Nucleus accumbens (tissue), 56 donors: ENCODE data around the gene PDE4D.

Source experiments
- DNase-seq, 56 donors: peaks; one replicate each; lab custom pipeline; 2025; lab: John Stamatoyannopoulos, UW

Gene PDE4D

DNA sequence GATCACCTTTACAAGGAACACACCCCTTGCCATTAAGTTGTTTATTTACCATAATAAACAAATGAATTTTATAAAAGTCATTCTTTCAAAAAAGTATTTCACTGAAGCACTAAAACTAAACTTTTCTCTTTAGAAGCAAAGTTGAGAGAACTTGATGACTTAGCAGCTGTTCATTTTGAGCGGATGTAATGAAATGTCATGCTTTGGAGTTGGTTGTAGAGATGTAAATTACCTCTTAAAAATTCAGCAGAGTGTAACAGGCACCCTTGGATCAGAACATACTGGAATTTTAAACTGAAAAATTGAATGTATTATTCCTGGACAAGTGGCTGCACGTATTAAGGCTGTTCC is 617.2 kb downstream of the PDE4D start:
- DNase-seq: no peak

DNA sequence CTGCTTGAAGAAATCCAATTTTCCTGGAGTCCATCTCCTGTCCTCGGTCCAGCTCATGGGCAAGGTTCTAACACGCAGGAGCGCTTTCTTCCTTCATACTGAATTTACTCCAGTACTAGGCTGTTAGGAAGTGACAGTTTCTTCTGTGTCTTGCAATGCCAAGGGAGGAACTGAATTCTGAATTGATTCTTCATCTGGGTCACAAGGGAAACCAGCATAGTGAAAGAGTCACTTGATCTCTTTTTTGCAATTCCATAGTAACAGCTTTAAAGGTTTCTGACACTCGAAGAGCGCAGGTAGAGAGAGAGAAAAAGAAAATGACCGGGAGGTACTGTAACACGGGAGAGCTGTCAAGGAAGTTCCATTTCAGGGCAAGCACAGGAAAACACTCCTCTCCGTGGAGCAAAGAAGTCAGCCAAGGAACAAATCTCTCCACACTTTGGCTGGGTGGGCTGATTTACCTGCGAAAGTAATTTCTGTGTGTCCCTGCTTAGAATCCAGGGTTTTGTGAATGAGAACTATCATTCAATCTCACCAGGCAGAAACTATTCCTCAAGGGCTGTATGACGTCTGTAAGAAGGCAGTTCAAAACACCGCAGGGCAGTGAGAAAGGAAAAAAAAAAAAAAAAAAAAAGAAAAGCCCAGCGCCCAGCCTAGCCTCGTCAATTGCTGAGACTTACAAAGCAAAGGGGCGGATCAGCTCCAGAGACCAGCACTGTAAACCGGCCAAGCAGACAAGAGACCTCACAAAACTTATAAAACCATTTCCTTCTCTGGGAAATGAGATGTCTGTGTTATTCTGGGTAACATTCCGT is 617.8 kb downstream of the PDE4D start:
- DNase-seq: peak in 11 of 56 donors; percentile 1 to 41 (median 5)

DNA sequence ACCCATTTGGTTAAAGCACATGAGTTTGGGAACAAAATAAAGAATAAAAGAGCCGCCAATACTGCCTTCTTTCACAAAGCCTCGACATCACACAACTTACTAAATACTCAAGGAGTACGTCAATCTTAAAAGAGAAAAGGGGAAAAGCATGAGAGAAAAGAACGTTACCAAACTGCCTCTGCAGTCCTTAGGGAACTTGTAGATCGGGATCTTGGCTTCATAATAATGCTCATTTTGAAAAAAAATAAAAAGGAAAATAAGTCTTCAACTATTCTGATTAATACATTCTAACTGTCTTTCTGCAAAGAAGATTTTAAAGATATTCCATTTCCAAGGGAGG is 618.4 kb downstream of the PDE4D start:
- DNase-seq: no peak

DNA sequence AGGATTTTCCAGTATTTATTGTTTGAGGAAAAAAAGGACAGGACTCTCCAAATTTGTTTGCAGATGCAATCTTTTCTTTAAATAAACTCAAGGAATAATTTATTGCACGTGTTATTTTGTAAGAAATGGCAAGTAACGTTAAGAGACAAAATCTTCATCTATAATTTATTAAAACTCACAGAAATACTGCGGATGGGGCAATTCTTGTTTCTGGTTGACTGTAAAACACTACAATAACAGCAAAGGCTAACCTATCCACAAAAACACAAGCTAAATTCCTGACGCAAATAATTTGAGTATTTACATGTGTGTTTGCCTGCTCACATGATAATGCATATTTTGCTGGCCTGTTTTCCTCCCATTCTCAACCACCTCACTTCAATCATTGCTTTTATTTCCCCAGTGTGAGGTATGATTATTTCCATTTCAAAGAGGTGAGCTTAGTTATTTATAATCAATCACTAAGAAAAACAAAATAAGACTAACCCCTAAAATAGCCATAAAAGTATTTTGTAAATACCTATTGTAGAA is 619.4 kb downstream of the PDE4D start:
- no peak for DNase-seq

DNA sequence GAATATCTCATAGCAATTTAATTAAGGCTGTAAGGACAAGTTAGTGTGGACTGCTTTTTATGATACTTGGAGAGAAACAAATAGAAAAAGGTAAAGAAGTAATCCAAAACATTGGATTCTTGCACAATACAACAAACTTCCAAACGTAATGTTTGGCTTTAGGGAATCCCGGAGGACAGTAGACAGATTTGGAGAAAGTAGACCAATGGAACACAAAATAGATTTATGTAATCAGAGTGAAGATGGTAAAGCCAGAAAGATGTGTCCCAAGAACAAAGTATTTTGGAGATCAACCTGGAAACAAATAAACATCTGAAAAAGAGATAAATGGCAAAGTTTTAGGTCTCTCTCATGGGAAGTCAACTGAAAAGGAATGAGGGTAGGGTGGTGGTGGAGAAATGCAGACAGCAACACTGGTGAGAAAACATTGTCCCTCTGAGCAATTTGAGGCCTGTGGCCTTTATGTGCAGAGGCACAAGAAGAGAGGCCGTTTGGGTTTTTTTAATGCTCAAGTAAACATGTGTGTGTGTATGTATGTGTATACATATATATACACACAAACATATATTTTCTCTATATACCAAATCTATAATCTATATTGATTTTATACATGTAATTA is 620.6 kb downstream of the PDE4D start:
- DNase-seq: no peak

DNA sequence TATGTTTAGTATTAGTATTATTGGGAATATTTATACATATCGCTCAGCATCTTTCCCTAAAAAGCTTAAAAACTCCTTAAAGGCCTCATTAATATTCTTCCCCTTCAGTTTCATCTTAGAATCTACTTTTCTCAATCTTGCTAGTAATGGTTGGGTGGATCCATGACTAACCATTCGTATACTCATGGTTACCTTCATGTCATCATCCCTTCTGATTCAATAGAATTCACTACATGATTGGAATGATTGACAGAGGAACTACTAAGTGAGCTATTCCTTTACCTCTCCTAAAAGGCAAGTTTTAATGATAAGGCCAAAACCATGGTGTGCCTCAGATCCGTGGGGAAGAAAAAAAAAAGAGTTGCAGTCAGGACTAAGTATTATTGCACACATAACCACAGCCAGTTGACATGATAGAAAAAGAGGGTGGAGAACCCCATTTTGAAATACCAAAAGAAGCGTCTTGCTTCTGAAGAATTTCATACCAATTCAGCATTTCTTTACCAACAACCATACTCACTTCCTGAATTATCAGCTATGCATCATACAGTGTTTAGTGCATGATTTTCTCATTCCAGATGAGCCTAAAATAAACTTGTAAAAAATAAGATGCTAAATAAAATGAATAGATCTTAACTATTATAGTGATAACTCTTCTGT is 624.6 kb downstream of the PDE4D start:
- no peak for DNase-seq

DNA sequence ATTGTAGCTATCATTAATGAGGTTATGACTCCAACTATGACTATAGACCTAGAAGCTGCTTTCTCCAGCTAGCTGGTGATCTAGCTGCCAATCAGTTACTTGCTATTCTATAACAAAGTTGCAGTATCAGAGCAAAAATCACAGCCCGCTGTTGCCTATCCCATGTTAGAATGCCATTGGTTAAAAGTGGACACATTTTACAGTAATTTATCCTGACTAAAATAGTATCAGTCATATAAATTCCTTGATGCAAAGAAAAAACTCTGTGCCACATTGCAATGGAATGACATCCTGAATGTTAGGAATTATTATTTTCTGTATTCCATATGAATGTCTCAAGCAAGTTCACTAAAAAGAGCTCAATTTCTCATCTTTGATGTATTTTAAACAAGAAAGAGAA is 626.5 kb downstream of the PDE4D start:
- DNase-seq: no peak

DNA sequence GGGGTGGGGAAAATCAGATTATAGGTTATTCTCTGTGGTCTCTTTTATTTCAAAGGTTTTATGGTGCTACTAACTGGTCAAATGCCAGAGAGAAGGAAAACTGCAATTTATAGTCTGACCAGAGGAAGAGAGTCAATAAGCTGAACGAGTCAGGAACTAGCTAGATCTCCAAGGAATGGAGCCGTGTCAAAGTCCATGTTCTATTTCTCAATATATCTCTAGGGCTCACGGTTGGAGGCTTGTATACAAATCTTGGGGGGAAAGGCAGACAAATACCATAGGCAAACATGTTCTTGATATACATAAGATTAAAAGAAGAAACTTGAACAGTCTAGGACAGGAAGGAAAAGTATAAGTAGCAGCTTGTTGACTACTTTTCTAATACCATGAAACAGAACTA is 627.1 kb downstream of the PDE4D start:
- DNase-seq: no peak

DNA sequence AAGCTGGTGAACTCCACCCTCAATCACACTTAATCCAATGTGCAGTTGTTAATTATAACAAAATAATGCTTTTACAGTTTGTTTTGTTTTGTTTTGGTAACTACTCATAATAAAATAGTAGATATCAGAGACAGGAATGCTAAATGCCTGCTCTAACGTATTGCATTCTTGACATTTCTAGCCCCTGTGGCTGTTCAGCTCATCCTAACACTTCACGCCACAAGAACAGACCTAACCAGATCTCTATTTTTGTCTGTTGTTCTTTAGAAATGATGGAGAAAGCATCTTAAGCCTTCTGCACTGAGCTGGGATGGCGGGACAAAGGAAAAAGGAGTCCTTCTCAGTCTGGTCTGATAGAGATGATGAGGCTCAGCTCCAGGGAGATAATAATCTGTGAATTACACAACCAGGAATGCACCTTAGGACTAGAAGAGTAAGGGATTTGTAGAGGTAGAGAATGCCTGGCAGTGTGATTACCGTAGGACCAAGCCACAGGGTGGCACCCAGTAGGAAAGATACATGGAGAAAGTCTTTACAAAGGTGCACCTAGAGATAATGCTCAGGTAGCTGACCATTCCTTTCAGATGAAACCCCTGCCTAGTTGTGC is 628.8 kb downstream of the PDE4D start:
- no peak for DNase-seq

DNA sequence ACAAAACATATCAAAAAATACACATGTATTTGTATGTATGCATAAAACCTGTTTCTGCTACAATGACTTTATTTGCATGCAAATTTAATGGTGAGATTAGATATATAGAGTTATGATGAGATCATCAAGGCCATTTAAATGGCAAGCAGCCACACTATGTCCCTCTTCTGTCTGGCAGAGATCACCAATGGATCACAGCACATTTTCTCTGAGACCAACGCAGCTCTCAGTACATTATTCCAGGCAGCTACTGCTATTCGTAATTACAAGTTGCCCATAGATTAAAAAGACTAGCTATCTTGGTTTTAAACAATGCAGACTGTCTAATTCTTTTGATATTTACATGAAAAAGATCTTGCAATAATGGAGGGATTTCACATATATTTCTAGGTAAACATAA is 629.5 kb downstream of the PDE4D start:
- no peak for DNase-seq

DNA sequence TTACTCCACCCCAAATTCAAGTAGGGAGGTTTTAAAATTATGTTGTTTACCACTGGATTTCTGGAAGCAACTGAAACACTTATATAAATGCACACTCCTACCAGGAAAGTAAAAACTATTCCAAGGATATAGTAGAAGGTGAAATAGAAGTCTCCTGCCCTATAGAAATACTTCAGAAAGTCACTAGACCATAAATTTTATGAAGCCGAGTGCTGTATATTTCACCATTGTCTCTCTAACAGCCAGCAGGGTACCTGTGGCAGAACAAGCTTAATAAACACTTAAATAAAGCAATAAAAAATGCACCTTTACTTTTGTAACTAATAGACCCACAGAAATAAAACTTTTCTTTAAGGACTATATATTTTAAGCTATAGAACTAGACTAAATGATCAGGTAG is 631.6 kb downstream of the PDE4D start:
- DNase-seq: no peak

DNA sequence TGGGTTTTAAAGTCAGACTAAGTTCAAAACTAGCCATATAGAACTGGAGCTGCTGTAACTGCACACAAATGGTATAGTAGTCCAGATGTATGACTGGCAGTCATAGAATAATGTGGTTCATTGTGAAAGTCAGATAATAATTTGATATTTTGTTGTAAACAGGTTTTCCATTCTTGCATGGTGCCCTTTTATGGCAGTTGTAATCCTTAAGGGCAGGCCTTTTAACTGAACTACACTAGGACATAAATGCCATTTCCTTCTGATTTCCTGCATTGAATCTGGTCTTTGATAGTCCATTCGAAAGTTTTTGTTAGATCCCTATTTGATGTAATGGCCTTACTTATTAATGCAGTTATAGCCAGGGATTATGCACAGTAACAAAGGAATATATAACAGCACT is 632.6 kb downstream of the PDE4D start:
- no peak for DNase-seq

DNA sequence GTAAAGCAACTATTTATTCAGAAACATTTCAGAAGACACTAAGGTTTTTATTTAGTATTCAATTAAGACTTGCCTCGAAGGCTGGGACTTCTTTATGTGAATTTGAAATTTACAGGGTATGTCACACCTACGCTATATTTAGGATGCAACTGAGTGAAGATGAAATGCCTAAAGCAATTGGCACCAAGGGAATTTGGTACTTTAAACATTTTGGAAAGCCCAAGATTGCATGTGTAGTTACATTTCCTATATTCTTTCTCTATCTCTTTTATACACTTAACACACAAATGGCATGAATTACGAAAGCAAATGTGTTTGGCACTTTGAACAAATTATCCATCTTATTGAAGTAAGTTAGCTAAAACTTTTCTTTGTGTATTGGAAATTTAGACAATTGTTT is 633.3 kb downstream of the PDE4D start:
- no peak for DNase-seq

DNA sequence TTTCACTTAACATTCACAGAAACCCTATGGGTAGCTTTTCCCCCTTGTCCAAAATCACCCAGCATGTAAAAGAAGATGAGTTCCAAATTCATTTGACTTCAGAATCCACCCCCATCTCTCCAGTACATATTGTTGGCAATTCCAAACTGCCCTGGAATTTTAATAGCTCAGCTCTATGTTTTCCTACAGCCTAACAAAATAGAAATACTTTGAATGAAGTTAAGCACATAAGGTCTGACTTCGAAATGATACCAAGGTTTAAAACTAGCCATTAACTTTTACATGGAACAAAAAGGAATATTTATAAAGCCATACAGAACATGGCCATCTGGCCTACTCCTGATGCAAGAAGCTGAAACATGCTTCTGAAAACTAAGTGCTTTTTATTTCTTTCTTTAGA is 634.3 kb downstream of the PDE4D start:
- no peak for DNase-seq

DNA sequence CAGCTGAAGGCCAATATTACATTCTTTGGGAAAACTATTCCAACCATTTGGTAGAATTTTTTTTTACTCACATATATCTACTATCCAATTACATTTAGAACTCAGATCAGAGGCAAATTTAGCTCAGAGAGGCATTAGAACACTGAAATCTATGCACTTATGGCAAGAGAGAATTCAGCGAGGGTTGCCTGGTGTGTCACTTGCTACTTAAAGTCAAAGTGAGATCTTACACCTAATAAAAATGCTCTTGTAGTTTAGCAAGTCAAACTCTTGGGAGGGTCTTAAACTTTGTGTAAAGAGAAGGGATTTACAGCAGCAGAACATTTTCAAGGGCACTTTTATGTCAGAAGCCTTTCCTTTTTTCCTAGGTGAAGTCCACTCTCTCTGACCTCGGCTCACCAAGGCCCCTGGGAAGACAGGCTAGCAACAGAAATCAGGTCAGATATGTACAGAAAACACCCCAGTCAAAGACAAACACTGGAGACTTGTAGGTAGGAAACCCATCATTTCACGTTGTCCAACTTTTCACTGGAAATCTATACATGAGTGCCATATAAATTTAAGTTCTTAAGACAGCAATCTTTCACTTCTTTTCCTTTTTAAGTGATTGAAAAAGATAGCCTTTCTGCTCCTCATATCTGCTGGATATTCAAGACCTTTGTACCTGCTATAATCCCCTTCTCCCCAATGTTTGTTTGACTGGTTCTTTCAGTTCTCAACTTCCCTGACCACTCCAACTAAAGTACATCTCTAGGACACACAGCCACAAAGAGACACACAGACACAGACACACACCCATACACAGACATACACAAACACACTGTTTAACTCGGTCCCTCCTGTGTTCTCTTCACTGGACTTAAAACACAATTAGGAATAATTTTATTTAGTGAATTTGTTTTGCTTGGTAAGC is 635.8 kb downstream of the PDE4D start:
- no peak for DNase-seq

DNA sequence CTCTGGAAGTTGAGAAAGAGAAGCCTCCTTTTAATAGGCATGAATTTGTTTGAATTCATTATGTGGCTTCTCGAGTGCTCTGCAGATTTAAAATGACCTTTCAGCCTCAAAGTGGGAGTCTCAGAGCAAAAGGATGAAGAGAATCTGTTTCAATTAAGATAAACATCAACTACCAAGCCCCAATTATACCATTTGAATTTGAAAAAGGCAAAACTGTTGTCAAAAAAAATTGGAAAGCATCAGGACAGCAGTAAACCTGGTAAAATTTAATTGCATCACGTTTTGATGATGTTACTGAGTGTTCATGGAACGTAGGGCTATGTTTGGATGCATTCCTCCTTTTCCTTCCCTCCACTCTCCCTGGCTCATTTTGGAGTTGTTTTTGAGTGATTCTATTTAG is 637.2 kb downstream of the PDE4D start:
- DNase-seq: no peak

DNA sequence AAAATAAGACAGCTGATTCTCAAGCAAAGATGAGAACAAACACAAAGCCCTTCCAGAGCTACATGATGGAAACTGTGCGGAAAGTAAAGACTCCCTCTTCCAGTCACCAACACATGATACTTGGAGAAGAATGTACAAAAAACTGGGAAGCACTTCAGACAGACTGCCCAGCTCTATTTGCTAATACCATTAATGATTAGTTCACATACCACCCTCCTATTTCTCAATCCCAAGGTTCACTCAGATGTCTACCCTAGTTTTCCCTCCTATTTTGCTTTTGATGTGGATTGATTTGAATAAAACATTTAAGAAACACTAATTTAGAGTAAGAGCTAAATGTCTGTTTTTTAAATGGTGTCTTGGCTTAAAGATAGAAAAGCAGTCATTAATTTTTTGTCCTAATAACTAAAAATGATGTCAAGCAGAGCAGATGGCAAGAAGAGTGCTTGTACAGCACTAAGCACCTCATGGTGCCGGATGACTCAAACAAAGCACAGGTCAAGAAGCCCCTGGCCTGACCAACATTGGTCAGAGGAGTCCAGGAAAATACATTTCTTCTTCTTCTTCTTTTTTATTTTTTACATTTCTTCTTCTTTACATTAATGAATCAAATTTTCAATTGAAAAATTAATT is 639.4 kb downstream of the PDE4D start:
- no peak for DNase-seq

DNA sequence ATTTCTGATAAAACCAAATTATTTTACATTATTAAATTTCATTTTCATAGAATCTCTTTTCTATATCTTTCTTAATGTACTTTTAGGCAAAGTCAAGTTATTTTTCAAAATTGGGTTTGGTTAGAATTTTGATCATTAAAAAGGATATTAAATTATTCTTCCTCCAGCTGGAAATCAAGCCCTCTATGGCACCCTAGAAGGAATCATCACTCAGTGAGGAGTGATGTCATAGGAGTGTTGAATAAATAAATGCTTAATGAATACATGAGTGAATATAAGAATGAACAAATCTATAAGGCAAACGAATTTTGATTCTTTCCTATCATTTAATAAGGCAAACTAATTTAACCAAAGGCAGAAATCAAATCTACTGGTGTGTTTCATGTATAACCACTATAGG is 639.9 kb downstream of the PDE4D start:
- no peak for DNase-seq

DNA sequence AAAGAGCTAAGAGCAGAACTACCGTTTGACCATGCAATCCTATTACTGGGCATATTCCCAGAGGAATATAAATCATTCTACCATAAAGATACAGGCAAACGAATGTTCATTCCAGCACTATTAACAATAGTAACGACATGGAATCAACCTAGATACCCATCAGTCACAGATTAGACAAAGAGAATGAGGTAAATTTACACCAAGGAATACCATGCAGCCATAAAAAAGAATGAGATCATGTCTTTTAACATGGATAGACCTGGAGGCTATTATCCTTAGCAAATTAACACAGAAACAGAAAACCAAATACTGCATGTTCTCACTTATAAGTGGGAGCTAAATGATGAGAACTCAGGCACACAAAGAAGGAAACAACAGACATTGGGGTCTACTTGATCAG is 641.9 kb downstream of the PDE4D start:
- no peak for DNase-seq

DNA sequence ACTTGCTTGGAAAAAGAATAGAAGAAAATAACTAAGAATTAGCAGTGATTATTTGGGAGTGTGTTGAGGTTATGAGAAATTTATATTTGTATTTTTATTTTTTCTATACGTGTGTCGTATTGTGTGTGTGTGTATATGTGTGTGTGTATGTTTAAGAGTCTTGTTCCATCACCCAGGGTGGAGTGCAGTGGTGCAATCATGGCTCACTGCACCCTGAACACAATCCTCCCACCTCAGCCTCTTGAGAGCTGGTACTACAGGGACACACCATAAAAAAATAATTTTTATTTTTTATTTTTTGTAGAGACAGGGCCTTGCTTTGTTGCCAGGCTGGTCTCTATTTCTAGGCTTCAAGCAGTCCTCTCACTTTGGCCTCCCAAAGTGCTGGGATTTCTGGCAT is 643.8 kb downstream of the PDE4D start:
- DNase-seq: no peak
